Measurements from ENCODE around the gene SNAI3.

Gene SNAI3

GRCh38 chr16:88665570-88665969 is 20.7 kb downstream of the SNAI3 start:
- no peak for DNase-seq (ENCODE audit: low read depth)

- DNase-seq (ENCODE audit: low read depth): no peak
These were observed 21.2 kb downstream of the SNAI3 start for GRCh38 chr16:88665148-88665547.

GRCh38 chr16:88662843-88663606 is 23.3 kb downstream of the SNAI3 start, which contains the start of gene MVD:
MVD (minus strand) TSS chr16:88663091; CDS start chr16:88663080, 11 bp downstream.
- peak; percentile 90 for DNase-seq (ENCODE audit: low read depth)

DNA sequence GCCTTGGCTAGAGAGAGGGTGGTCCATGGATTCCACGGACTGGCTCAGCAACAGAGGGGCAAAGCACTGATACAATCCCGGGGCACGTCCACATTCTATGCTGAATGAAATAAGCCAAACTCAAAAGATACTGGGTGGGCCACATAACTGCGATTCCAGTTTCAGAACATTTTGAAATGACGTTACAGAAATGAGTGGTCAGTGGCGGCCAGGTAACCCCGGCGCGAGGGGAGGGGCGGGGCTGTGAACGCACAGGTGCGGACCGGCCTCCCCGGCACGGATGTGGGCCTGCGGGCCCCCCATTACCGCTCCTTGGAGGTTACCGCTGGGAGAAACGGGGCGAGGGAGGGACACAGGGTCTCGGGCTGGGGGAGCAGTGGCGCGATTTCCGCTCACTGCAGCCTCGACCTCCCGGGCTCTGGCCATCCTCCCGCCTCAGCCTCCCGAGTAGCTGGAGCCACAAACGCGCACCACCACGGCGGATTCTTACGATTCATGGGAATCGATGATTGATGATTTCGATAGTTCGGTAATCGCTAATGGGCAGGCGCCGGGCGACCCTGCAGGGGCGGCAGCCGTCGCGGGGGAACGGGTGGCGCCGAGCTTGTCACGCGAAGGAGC is 24.0 kb downstream of the SNAI3 start:
- DNase-seq (ENCODE audit: low read depth): no peak

DNA sequence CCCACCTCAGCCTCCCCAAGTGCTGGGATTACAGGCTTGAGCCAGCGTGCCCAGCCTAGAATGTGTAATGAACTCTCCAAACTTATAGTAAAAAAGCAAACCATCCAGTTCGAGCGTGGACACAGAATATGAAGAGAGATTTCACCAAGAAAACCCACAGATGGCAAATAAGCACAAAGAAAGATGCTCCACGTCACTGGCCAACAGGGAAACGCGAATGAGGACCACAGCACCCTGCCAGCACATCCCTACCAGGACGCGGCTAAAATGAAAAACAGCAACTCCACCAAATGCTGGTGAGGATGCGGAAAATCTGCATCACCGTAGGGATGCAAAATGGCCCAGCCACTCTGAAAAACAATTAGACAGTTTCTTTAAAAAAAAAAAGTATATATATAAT is 24.8 kb downstream of the SNAI3 start:
- no peak for DNase-seq (ENCODE audit: low read depth)

DNA sequence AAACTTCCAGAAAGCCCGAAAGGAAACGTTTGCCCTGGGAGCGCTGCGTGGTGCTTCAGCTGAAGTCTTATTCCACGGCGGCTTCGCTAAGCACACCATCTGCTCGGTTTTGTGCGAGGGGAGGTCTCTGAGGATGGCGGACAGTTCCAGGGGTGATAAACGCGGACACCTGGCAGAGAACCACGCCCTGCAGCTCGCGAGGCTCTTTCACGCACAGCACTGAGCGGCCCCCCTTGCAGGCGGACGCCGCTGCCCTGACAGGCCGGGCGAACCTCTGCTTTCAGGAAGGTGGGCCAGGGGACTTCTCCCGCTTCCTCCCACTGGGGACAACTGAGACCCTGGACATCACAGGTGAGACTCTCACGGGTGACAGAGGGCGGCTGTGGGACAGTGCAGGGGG is 27.1 kb downstream of the SNAI3 start:
- DNase-seq (ENCODE audit: low read depth): no peak

DNA sequence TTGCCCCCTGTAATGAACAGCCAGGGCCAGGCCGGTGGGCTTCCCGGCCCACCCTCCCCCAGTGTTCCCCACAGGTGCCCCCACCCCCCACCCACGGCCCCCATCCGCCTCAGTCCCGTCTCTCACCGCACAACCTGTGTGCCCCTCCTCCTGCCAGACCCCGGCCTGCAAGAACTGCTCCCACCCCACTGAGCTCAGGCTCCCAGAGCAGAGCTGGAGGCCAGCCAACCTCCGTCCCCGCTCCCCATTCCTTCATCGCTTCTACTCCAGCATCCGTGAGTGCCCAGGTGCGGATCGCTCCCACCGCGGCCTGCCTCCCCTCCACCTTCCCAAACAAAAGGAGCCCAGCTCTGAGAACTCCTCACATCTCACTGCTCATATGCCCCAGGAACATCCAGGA is 27.6 kb downstream of the SNAI3 start:
- no peak for DNase-seq (ENCODE audit: low read depth)

DNA sequence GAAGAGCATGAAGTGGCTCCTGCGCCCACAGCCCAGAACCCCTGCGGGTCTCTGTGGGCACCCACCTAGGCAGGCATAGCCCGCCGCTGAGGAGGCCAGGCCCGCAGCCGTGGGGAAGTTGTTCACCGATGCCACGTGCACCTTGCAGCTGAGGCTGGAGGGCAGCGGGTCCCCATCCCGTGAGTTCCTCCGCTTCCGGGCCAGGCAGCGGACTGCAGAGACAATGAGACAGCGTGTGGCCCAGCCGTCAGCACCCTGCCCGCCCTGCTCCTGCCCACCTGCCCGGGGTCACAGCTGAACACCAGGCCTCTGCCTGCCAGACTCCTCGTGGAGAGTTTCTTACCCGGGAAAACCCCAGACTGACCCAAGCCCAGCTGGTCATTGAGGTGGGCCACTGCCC is 28.9 kb downstream of the SNAI3 start:
- no peak for DNase-seq (ENCODE audit: low read depth)

DNA sequence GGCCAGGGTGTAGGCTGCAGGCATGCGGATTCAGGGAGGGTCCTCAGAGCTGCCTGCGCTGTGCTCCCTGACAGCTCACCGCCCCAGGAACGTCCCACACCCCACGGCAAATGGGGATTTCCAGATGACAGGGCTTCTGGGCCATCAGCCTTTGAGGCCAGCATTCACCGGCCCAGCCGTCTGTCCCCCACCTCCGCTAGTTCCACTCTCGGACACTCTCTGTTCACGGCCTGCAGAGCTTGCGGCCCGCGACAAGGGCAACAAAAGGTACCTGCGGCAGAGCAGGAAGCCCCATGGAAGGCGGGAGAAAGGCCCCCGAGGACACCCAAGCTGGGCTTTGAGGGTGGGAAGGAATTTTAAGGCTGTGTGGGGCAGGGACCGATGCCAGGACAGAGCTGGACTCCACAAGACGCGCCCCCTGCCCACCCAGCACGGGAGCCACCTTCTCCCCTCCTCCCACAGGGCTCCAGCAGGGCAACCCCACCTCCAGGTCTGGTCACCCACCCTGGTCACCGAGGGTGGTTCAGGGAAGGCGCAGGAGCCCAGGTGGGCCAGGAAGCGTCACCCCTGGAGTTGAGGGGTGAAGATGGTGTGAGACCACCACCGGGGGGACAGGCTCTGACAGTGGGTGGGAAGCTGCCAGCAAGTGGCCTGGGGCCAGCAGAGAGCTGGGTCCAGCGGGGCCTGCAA is 29.9 kb downstream of the SNAI3 start:
- no peak for DNase-seq (ENCODE audit: low read depth)

- no peak for DNase-seq (ENCODE audit: low read depth)
These were observed 30.5 kb downstream of the SNAI3 start for GRCh38 chr16:88655733-88656281.

DNA sequence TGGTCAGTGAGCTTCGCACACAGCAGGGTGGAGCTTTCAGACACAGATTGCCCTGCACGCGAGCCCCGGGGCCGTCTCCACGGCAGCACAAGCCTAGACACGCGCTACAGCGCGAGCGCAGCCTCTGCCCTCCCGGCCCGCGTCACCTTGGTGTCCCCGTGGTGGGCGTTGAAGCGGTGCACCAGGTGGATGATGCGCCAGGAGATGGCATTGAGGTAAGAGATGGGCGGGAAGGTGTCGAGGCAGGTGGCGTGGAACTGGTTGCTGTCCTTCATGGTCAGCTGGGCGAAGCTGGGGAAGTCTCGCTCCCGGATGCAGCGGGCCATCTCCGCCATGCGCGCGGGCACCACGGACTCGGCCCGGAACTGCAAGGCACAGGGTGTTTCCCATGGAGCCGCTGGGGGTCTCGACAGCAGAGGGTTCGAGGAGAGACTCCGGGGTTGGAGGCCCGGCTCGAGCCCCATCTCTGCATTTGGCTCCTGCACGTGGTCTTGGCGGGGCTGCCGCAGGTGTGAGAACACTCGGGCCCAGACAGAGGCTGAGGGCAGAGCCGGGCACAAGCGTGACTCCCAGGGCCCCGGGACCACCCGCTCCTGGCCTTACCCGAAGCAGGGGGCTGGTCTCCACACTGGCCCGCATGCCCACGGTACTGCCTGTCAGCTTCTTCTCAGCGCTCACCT is 31.1 kb downstream of the SNAI3 start:
- no peak for DNase-seq (ENCODE audit: low read depth)

GRCh38 chr16:88654363-88655052 is 31.8 kb downstream of the SNAI3 start:
- DNase-seq (ENCODE audit: low read depth): no peak

DNA sequence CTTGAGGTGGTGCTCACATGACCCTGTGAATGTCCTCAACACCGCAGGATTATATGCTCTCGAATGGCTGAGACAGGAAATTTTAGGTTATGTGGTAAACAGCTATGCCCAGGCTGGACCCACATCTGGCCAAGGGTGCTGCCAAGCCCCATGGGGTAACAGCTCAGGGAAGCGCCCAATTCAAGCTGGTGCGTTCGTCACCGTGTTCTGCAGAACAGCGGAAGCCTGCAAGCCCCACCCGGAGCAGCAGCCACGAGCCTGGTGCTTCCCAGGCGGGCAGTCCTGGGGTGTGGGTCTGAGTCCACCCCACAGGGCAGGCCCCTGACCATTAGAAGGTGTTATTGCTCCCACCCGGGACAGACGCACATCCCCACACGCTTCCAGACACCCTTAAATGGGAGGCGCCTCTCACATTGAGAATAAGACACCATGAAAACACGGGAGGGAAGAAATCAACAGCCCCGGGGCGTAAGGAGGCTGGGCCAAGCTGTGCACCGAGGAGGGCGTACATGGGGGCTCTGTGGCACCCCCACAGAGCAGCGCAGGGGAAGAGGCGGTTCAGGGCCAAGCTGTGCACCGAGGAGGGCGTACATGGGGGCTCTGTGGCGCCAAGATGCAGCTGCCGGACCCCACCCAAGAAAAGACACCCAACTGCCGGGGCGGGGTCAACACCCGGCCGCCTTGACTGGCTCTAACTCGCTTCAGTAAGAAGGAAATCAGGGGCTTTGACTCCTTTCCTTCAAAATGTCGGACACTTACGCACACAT is 32.5 kb downstream of the SNAI3 start:
- DNase-seq (ENCODE audit: low read depth): no peak

DNA sequence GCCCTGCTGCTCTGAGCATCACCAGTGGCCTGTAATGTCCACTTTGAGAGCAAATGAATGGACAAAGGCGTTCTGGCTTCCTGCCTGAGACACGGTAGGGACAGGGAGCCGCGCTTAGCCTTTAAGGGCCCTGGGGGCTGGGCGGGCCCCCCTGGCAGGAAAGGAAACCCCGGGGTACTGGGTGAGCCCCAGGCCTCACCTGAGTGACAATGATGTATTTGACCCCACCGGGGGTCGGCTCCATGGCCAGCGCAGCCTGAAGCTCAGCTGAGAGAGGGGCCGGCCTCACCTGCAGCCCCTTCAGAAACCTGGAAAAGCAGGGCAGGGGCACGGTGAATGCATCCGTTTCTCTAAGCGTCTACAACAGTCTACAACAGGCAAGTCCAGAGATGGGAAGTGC is 33.2 kb downstream of the SNAI3 start:
- DNase-seq (ENCODE audit: low read depth): no peak

- DNase-seq (ENCODE audit: low read depth): no peak
These were observed 33.6 kb downstream of the SNAI3 start for GRCh38 chr16:88652762-88653063.

GRCh38 chr16:88651989-88652761 is 34.1 kb downstream of the SNAI3 start:
- DNase-seq (ENCODE audit: low read depth): no peak

GRCh38 chr16:88651276-88651988 is 34.9 kb downstream of the SNAI3 start:
- DNase-seq (ENCODE audit: low read depth): peak; percentile 39

- DNase-seq (ENCODE audit: low read depth): peak; percentile 66
These were observed 35.5 kb downstream of the SNAI3 start, which contains the start of gene CYBA for GRCh38 chr16:88650749-88651275. CYBA (minus strand) TSS chr16:88651053; CDS start chr16:88651013, 40 bp downstream.
